Fibroblast of mammary gland (primary cell): ENCODE data around the gene ARMC5.

Source experiments
- DNase-seq: peaks from one replicate; pipeline ENCODE4 v3.0.0-alpha.2; 2010; ENCODE audit warnings: low read depth
- H3K4me3 ChIP-seq: 2 replicates; pipeline ENCODE4 v1.5.1; 2011; ENCODE audit warnings: low read depth, mild to moderate bottlenecking, low read length, moderate library complexity; ENCODE audit not compliant: control insufficient read depth
- CTCF ChIP-seq: conservative IDR thresholded peaks from 2 replicates; pipeline ENCODE4 v1.5.1; 2011; ENCODE audit warnings: low read depth, low read length, inconsistent platforms; ENCODE audit not compliant: control insufficient read depth, insufficient read depth

The ARMC5 gene

GRCh38 chr16:31453255-31454204 lies 5.8 kb upstream of the ARMC5 start:
- H3K4me3 ChIP-seq: no peak overlapping the region
- no peak for TF ChIP-seq CTCF
- peak; percentile 60 for DNase-seq

- H3K4me3 ChIP-seq: no peak overlapping the region
- peak; percentile 27 for TF ChIP-seq CTCF
- DNase-seq: peak; percentile 36
These were observed 3.5 kb upstream of the ARMC5 start for GRCh38 chr16:31455601-31456314.

GRCh38 chr16:31456988-31457360 lies 2.3 kb upstream of the ARMC5 start:
- DNase-seq: no peak
- no peak overlapping the region for H3K4me3 ChIP-seq
- TF ChIP-seq CTCF: no peak

- peak overlapping the region; percentile 57 for H3K4me3 ChIP-seq
- peak; percentile 49 for DNase-seq
- peak; percentile 19 for TF ChIP-seq CTCF
These were observed 1.0 kb upstream of the ARMC5 start for GRCh38 chr16:31458073-31458843.

- no peak for TF ChIP-seq CTCF
- H3K4me3 ChIP-seq: peak overlapping the region; percentile 57
- DNase-seq: peak; percentile 99
These were observed 633 bp downstream of the ARMC5 start for GRCh38 chr16:31459687-31460581.
